DND-41 (cell line): ENCODE measurements around the gene MXD3.

Experiments used
- EZH2 ChIP-seq: IDR thresholded peaks from 3 replicates; pipeline ENCODE4 v1.6.1; 2012; ENCODE audit warnings: borderline replicate concordance, low read depth, mild to moderate bottlenecking, moderate library complexity, low read length, inconsistent platforms; ENCODE audit not compliant: severe bottlenecking
- TF ChIP-seq, protein P1 (sequence below): IDR thresholded peaks from 2 replicates; pipeline ENCODE4 v1.5.1; 2012; ENCODE audit warnings: borderline replicate concordance, low read length, moderate library complexity, mild to moderate bottlenecking; ENCODE audit not compliant: poor library complexity, severe bottlenecking; ENCODE audit errors: extremely low read depth

DNA sequence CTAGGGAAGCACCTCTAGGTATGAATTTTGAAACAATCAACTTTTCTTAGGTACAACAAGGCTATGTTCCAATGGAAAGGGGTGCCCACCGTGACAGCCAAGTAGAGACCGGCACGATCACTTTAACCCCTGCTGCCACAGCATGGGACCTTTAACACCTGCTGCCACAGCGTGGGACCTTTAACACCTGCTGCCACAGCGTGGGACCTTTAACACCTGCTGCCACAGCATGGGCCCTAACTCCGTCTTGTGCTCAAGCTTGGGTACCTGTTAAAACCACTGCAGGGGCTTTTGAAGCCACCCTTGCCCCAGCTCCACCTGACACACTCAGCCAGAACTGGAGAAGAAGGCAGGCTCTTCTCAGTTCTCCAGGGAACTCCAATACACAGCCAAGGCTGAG lies 18.2 kb upstream of the MXD3 start:
- TF ChIP-seq, protein P1, sequence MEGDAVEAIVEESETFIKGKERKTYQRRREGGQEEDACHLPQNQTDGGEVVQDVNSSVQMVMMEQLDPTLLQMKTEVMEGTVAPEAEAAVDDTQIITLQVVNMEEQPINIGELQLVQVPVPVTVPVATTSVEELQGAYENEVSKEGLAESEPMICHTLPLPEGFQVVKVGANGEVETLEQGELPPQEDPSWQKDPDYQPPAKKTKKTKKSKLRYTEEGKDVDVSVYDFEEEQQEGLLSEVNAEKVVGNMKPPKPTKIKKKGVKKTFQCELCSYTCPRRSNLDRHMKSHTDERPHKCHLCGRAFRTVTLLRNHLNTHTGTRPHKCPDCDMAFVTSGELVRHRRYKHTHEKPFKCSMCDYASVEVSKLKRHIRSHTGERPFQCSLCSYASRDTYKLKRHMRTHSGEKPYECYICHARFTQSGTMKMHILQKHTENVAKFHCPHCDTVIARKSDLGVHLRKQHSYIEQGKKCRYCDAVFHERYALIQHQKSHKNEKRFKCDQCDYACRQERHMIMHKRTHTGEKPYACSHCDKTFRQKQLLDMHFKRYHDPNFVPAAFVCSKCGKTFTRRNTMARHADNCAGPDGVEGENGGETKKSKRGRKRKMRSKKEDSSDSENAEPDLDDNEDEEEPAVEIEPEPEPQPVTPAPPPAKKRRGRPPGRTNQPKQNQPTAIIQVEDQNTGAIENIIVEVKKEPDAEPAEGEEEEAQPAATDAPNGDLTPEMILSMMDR = no peak
- no peak for TF ChIP-seq EZH2
